GM21390 (cell line): ENCODE measurements around the gene CST6.
A peak's percentile ranks its signal among the peaks of the same experiment; 100 is the strongest.

Experiments
- ATAC-seq: cut with Tn5 transposase; IDR thresholded peaks from one replicate; pipeline ENCODE4 v1.9.1; 2021; ENCODE audit not compliant: unreplicated experiment

CST6 gene

GRCh38 chr11:66045177-66045639 lies 33.4 kb downstream of the CST6 start:
- ATAC-seq: peak; percentile 46

GRCh38 chr11:66046901-66047300 lies 35.1 kb downstream of the CST6 start:
- ATAC-seq: no peak

- no peak for ATAC-seq
Measured at GRCh38 chr11:66047541-66048365, 35.9 kb downstream of the CST6 start.

GRCh38 chr11:66048547-66049323 lies 36.9 kb downstream of the CST6 start, which contains the start of gene GAL3ST3:
Gene GAL3ST3 (minus strand): TSS chr11:66049161. CDS start chr11:66045415, 3,746 bp downstream.
- ATAC-seq: no peak

- ATAC-seq: no peak
Measured at GRCh38 chr11:66050581-66051231, 38.9 kb downstream of the CST6 start.

- no peak for ATAC-seq
Measured at GRCh38 chr11:66051371-66051765, 39.6 kb downstream of the CST6 start.

- ATAC-seq: peak; percentile 91
Measured at GRCh38 chr11:66051766-66052663, 40.2 kb downstream of the CST6 start, which contains the start of gene SF3B2. Gene SF3B2 (plus strand): TSS chr11:66052364. CDS start chr11:66052385, 21 bp downstream.

GRCh38 chr11:66052664-66052982 lies 40.8 kb downstream of the CST6 start:
- ATAC-seq: no peak

GRCh38 chr11:66055021-66055420 lies 43.2 kb downstream of the CST6 start:
- no peak for ATAC-seq

GRCh38 chr11:66056501-66056900 lies 44.7 kb downstream of the CST6 start:
- ATAC-seq: no peak

GRCh38 chr11:66059966-66060680 lies 48.3 kb downstream of the CST6 start:
- ATAC-seq: no peak

GRCh38 chr11:66061268-66061667 lies 49.5 kb downstream of the CST6 start:
- ATAC-seq: no peak

- no peak for ATAC-seq
Measured at GRCh38 chr11:66062408-66062807, 50.6 kb downstream of the CST6 start.
